Activated gamma-delta T cell treated with anti-CD3 and anti-CD28 coated beads, Interleukin-2, amount 50 U/mL, for 16 hours (primary cell): ENCODE data around the gene HSPA1A.

Experiments
- DNase-seq: peaks from one replicate; pipeline ENCODE4 v3.0.0-alpha.2; 2020; ENCODE audit warnings: low read depth

The HSPA1A gene

GRCh38 chr6:31865205-31866118 lies 50.1 kb downstream of the HSPA1A start:
- no peak for DNase-seq
